GM12892 (cell line): Measurements from ENCODE around the gene COL18A1.

Source experiments
- POLR2A ChIP-seq: IDR thresholded peaks from 2 replicates; pipeline ENCODE4 v1.6.1; 2011; ENCODE audit warnings: low read depth, low read length, control low read depth
- POLR2AphosphoS5 ChIP-seq: IDR thresholded peaks from 2 replicates; pipeline ENCODE4 v1.6.1; 2011; ENCODE audit warnings: low read depth, low read length, control low read depth

DNA sequence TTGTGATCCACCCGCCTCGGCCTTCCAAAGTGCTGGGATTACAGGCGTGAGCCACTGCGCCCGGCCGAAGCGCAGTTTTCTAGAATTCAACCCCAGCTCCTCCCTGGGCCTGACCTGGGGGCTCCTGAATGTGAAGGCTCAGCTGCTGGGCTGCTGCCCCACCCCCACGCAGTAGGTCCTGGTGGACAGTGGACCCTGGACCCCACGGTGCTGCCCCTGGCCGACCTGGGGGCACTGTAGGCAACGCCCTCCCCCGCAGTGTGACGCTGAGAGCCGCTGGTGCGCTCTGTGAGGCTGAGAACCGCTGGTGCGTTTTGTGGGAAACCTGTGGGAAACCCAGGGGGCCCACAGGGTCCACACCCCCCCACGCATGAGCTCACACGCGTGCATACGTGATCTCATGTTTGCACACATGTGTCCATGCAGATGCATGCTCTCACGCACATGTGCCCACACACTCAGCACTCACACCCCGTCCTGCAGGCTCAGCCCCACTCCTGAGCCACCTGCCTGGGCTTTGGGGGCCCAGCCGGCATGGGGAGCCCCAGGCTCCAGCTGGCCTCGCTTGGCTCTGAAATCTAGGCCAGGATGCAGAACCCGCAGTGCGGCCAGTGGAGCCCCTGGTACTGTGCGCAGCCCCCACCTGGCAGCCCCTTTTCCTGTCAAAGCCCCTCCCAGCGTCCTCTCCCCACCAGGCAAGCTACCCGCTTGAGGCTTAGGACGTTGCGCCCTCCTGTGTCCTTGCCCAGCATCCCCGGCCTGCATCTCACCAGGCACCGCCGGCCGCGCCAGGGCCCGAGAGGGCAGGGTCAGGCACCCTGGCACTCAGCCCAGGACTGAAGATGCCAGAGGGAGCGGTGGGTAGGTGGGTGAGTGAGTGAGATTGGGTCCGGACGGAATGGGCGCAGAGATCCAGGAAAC lies 67.7 kb downstream of the COL18A1 start:
- no peak for TF ChIP-seq POLR2A
- TF ChIP-seq POLR2AphosphoS5 = no peak
